A549 (cell line): ENCODE results near the gene TBC1D10A. TPM values are rescaled to one million over a fixed set of nuclear protein-coding genes. Genes with fewer than 3 reads are reported as not detected.

Experiments
- ATAC-seq, 2 experiments: fragments of 200-7000 bp in 1 of 2; fragments of >200 bp in 1 of 2; cut with Nextera tagmentation in 1 of 2; cut with Tn5 transposase in 1 of 2; 3 replicates each; pipeline versions ENCODE4 v1.8.0 to v1.9.1; 2018 to 2020; ENCODE audit warnings: mild to moderate bottlenecking in 1 of 2, moderate library complexity in 1 of 2
- CTCF ChIA-PET: fragments of 300-600 bp; sonication (Branson Sonifier 250); formaldehyde crosslinking; extraction: SDS; loops from one replicate; lab custom pipeline; 2021; ENCODE audit warnings: antibody characterized with exemption, inconsistent platforms; lab: Yijun Ruan, JAX
- POLR2A ChIA-PET: fragments of 350-600 bp; formaldehyde crosslinking; extraction: SDS; loops from one replicate; lab custom pipeline; 2021; ENCODE audit warnings: antibody characterized with exemption, inconsistent platforms; lab: Yijun Ruan, JAX
- DNase-seq, 2 experiments: peaks; one replicate each; pipeline versions ENCODE4 v3.0.0 to v3.0.0-alpha.2; 2011 to 2016; ENCODE audit warnings: low read depth in 1 of 2, low spot score in 1 of 2
- FAIRE-seq: peaks from 2 replicates; lab custom pipeline; 2011; peaks lifted over from hg19 to GRCh38; lab: Jason Lieb, UNC
- H3K27ac ChIP-seq, 2 experiments: fragments of >200 bp; sonication (Bioruptor Twin); formaldehyde crosslinking; 3 replicates each; pipeline ENCODE4 v1.5.1; 2016 to 2017
- H3K4me1 ChIP-seq: fragments of >200 bp; sonication (Bioruptor Twin); formaldehyde crosslinking; 3 replicates; pipeline ENCODE4 v1.6.1; 2016
- H3K4me2 ChIP-seq: fragments of >200 bp; sonication (Bioruptor Twin); formaldehyde crosslinking; 3 replicates; pipeline ENCODE4 v1.6.1; 2016
- H3K4me3 ChIP-seq: fragments of >200 bp; sonication (Bioruptor Twin); formaldehyde crosslinking; 3 replicates; pipeline ENCODE4 v1.5.1; 2016
- H3K9me3 ChIP-seq: fragments of >200 bp; sonication (Bioruptor Twin); formaldehyde crosslinking; 3 replicates; pipeline ENCODE4 v1.6.1; 2016
- ATOH8 ChIP-seq: fragments of 250-450 bp; sonication (Bioruptor Pico); IDR thresholded peaks from 2 replicates; pipeline ENCODE4 v1.5.0; 2020; ENCODE audit warnings: low read depth, mild to moderate bottlenecking, moderate library complexity
- CBX2 ChIP-seq: fragments of 200-600 bp; sonication (generic); IDR thresholded peaks from 2 replicates; pipeline ENCODE4 v1.6.1; 2016; ENCODE audit warnings: low read depth, mild to moderate bottlenecking, borderline replicate concordance
- CHD2 ChIP-seq: fragments of 150-350 bp; IDR thresholded peaks from 2 replicates; pipeline ENCODE4 v1.6.1; 2014; ENCODE audit warnings: low read length; ENCODE audit not compliant: partially characterized antibody
- CHD4 ChIP-seq: fragments of 200-600 bp; sonication (generic); IDR thresholded peaks from 2 replicates; pipeline ENCODE4 v1.6.1; 2016; ENCODE audit warnings: antibody characterized with exemption, mild to moderate bottlenecking, borderline replicate concordance
- EHF ChIP-seq: fragments of 250-450 bp; sonication (Bioruptor Pico); IDR thresholded peaks from 2 replicates; pipeline ENCODE4 v1.5.0; 2020; ENCODE audit warnings: mild to moderate bottlenecking
- EHMT2 ChIP-seq: fragments of 200-600 bp; sonication (generic); IDR thresholded peaks from 2 replicates; pipeline ENCODE4 v1.6.1; 2016; ENCODE audit warnings: antibody characterized with exemption, low read depth, mild to moderate bottlenecking, moderate library complexity
- EP300 ChIP-seq, 2 experiments: fragments of >200 bp; sonication (Bioruptor Twin); formaldehyde crosslinking; IDR thresholded peaks; 2 replicates in 1 of 2; 3 replicates in 1 of 2; pipeline ENCODE4 v1.6.1; 2016 to 2017
- ESRRA ChIP-seq: fragments of 150-350 bp; IDR thresholded peaks from 2 replicates; pipeline ENCODE4 v1.6.1; 2014; ENCODE audit warnings: mild to moderate bottlenecking, low read length, borderline replicate concordance
- HOXB5 ChIP-seq: fragments of 250-450 bp; sonication (Bioruptor Pico); IDR thresholded peaks from 2 replicates; pipeline ENCODE4 v1.5.0; 2020; ENCODE audit warnings: mild to moderate bottlenecking, moderate library complexity
- JUN ChIP-seq, 2 experiments: fragments of >200 bp; sonication (Bioruptor Twin); formaldehyde crosslinking; IDR thresholded peaks; 2 replicates in 1 of 2; 3 replicates in 1 of 2; pipeline ENCODE4 v1.6.1; 2016 to 2017
- MAFK ChIP-seq: fragments of 450-650 bp; IDR thresholded peaks from 2 replicates; pipeline ENCODE4 v1.6.1; 2014; ENCODE audit not compliant: partially characterized antibody
- MAZ ChIP-seq: fragments of 150-350 bp; IDR thresholded peaks from 2 replicates; pipeline ENCODE4 v1.6.1; 2014; ENCODE audit warnings: antibody characterized with exemption, low read depth, low read length, borderline replicate concordance
- NPAS2 ChIP-seq: fragments of 250-450 bp; sonication (Bioruptor Pico); IDR thresholded peaks from 2 replicates; pipeline ENCODE4 v1.8.0; 2022; ENCODE audit warnings: mild to moderate bottlenecking, moderate library complexity, borderline replicate concordance
- POLR2AphosphoS2 ChIP-seq: conservative IDR thresholded peaks from 2 replicates; pipeline ENCODE4 v1.6.1; 2012; ENCODE audit warnings: low read length, improper control_type of control experiment, inconsistent platforms
- SREBF2 ChIP-seq: fragments of 450-650 bp; IDR thresholded peaks from 2 replicates; pipeline ENCODE4 v1.6.1; 2014; ENCODE audit warnings: mild to moderate bottlenecking, moderate library complexity
- TP53 ChIP-seq: fragments of 250-450 bp; sonication (Bioruptor Pico); IDR thresholded peaks from 2 replicates; pipeline ENCODE4 v1.5.0; 2021; ENCODE audit warnings: mild to moderate bottlenecking, moderate library complexity
- ZNF302 ChIP-seq: fragments of 250-450 bp; sonication (Bioruptor Pico); IDR thresholded peaks from 2 replicates; pipeline ENCODE4 v1.9.0; 2021; ENCODE audit warnings: inconsistent platforms, mild to moderate bottlenecking, moderate library complexity
- WGBS: methylation state at CpG from one replicate; pipeline ENCODE4 v1.1.6; 2017; ENCODE audit errors: missing lambda C conversion rate; 5-methylcytosine and 5-hydroxymethylcytosine counted together
- polyA plus RNA-seq, 4 experiments: library from polyadenylated mRNA; depleted of rRNA in 3 of 4; stranded (reverse); fragments of >200 nt; fragmentation: RNase III in 1 of 4; extraction: RNeasy Plus Mini Kit Qiagen cat#74134 plus additional on column Dnase treatment in 1 of 4; gene quantifications; 2 replicates in 3 of 4; 3 replicates in 1 of 4; pipeline ENCODE4 v1.2.3, GENCODE V29; 2011 to 2017
- TF ChIP-seq, protein P1 (sequence below): fragments of >200 bp; sonication (Bioruptor Twin); formaldehyde crosslinking; IDR thresholded peaks from 2 replicates; pipeline ENCODE4 v1.6.1; 2016
- TF ChIP-seq, protein P2 (sequence below): fragments of 200-600 bp; sonication (generic); IDR thresholded peaks from 2 replicates; pipeline ENCODE4 v1.6.1; 2016; ENCODE audit warnings: antibody characterized with exemption, mild to moderate bottlenecking, moderate library complexity
- TF ChIP-seq, protein P3 (sequence below): fragments of >200 bp; sonication (Bioruptor Twin); formaldehyde crosslinking; IDR thresholded peaks from 3 replicates; pipeline ENCODE4 v1.5.1; 2016
- TF ChIP-seq, protein P4 (sequence below): fragments of 450-650 bp; IDR thresholded peaks from 2 replicates; pipeline ENCODE4 v1.6.1; 2014; ENCODE audit warnings: antibody characterized with exemption

TBC1D10A gene
- polyA plus RNA-seq, 2 of the 4 experiments (the other 2 are of a cell fraction) = 5.8 to 6.8 TPM

DNA sequence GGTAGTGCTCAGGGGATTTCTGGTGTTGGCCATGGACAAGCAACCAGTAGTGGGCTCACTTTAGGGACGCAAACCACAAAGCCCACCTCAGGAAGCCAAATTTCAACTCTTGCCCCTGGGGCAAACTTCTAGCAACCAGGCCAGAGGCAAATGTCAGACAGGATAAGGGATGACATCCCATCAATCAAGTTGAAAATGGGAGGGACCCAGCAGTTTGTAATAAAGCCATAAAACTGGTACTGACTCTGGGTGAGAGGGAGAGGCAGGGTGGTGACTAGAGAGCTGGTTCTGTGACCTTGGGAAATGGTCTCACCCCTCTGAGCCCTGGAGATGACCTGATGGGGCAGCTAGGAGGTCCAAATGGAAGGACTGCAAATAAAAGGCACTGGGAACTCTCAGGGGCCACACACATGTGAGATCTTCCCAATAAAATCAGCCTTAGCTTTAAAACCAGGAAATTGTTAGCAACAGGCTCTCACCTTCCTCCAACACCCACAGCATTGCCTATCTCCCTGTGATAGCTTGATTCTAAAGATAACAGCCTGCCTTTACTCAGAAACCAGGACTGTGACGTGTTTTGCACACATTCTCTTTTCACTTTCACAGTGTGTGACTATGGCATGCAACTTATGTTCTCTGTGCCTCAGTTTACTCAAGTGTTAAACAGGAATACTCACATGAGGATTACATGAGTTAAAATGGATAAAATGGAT lies 6.4 kb upstream of the TBC1D10A start:
- DNase-seq (no peak), FAIRE-seq (no peak), ATAC-seq (no peak)
- H3K4me1 ChIP-seq = peaks cover under 1% of the 10 kb centered on the region; the same call in 1 of the 3 replicates
- no peak overlapping the region for H3K4me2 ChIP-seq
- TF ChIP-seq, protein P1, sequence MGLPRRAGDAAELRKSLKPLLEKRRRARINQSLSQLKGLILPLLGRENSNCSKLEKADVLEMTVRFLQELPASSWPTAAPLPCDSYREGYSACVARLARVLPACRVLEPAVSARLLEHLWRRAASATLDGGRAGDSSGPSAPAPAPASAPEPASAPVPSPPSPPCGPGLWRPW = no peak
- no peak for TF ChIP-seq SREBF2
- TF ChIP-seq, protein P2, sequence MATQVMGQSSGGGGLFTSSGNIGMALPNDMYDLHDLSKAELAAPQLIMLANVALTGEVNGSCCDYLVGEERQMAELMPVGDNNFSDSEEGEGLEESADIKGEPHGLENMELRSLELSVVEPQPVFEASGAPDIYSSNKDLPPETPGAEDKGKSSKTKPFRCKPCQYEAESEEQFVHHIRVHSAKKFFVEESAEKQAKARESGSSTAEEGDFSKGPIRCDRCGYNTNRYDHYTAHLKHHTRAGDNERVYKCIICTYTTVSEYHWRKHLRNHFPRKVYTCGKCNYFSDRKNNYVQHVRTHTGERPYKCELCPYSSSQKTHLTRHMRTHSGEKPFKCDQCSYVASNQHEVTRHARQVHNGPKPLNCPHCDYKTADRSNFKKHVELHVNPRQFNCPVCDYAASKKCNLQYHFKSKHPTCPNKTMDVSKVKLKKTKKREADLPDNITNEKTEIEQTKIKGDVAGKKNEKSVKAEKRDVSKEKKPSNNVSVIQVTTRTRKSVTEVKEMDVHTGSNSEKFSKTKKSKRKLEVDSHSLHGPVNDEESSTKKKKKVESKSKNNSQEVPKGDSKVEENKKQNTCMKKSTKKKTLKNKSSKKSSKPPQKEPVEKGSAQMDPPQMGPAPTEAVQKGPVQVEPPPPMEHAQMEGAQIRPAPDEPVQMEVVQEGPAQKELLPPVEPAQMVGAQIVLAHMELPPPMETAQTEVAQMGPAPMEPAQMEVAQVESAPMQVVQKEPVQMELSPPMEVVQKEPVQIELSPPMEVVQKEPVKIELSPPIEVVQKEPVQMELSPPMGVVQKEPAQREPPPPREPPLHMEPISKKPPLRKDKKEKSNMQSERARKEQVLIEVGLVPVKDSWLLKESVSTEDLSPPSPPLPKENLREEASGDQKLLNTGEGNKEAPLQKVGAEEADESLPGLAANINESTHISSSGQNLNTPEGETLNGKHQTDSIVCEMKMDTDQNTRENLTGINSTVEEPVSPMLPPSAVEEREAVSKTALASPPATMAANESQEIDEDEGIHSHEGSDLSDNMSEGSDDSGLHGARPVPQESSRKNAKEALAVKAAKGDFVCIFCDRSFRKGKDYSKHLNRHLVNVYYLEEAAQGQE = no peak
- no peak for TF ChIP-seq JUN (IDR thresholded peaks at IDR 0.05)
- TF ChIP-seq CHD4 = no peak
- no peak for TF ChIP-seq EHMT2
- TF ChIP-seq, protein P3, sequence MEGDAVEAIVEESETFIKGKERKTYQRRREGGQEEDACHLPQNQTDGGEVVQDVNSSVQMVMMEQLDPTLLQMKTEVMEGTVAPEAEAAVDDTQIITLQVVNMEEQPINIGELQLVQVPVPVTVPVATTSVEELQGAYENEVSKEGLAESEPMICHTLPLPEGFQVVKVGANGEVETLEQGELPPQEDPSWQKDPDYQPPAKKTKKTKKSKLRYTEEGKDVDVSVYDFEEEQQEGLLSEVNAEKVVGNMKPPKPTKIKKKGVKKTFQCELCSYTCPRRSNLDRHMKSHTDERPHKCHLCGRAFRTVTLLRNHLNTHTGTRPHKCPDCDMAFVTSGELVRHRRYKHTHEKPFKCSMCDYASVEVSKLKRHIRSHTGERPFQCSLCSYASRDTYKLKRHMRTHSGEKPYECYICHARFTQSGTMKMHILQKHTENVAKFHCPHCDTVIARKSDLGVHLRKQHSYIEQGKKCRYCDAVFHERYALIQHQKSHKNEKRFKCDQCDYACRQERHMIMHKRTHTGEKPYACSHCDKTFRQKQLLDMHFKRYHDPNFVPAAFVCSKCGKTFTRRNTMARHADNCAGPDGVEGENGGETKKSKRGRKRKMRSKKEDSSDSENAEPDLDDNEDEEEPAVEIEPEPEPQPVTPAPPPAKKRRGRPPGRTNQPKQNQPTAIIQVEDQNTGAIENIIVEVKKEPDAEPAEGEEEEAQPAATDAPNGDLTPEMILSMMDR = no peak
- no peak for TF ChIP-seq HOXB5 (CRISPR knock-in tag)
- no peak for TF ChIP-seq ATOH8 (CRISPR knock-in tag)
- TF ChIP-seq ESRRA = no peak
- TF ChIP-seq, protein P4, sequence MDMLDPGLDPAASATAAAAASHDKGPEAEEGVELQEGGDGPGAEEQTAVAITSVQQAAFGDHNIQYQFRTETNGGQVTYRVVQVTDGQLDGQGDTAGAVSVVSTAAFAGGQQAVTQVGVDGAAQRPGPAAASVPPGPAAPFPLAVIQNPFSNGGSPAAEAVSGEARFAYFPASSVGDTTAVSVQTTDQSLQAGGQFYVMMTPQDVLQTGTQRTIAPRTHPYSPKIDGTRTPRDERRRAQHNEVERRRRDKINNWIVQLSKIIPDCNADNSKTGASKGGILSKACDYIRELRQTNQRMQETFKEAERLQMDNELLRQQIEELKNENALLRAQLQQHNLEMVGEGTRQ = no peak
- H3K4me3 ChIP-seq = no peak overlapping the region
- no peak overlapping the region for H3K27ac ChIP-seq
- ChIA-PET POLR2A (no interaction called here), CTCF (interaction anchor here (1.1 to 2.8 kb wide), 3 partner anchors 10 to 77 kb away, joined by 3 to 8 read pairs (median 4); no protein-coding TSS in a partner anchor)
- no peaks in the 10 kb centered on the region for H3K9me3 ChIP-seq
- WGBS = 95% methylated on average over 2 of the region's 2 CpGs

GRCh38 chr22:30332551-30332950 lies 5.8 kb upstream of the TBC1D10A start:
- FAIRE-seq (no peak), ATAC-seq (no peak), DNase-seq (no peak)
- Histone ChIP-seq H3K4me1 (peaks cover 6% of the 10 kb centered on the region; the same call in 2 of the 3 replicates), H3K27ac (no peak overlapping the region), H3K4me2 (no peak overlapping the region), H3K4me3 (no peak overlapping the region), H3K9me3 (no peaks in the 10 kb centered on the region)
- POLR2A ChIA-PET = no interaction called here
- CTCF ChIA-PET = interaction anchor here (0.6 to 2.8 kb wide), 4 partner anchors 9 to 820 kb away, joined by 3 to 8 read pairs (median 4); no protein-coding TSS in a partner anchor
- 91% methylated on average over 3 of the region's 5 CpGs for WGBS
- TF ChIP-seq EP300 (IDR thresholded peaks at IDR 0.05) (no peak), CHD2 (no peak), SREBF2 (no peak), TP53 (CRISPR knock-in tag) (no peak), EHF (CRISPR knock-in tag) (no peak), MAZ (no peak), NPAS2 (CRISPR knock-in tag) (no peak), CBX2 (no peak), MAFK (no peak), POLR2AphosphoS2 (no peak), ZNF302 (CRISPR knock-in tag) (no peak)
- TF ChIP-seq, protein P1 = no peak
- TF ChIP-seq, protein P3 = no peak
- TF ChIP-seq, protein P4 = no peak
